ENCODE data around the gene NDUFV2. TPM values are rescaled to one million over a fixed set of nuclear protein-coding genes. Genes with fewer than 3 reads are reported as not detected.

Gene NDUFV2
- total RNA-seq, 1 donor from 2014 or later: 228 TPM

- H3K4me3 Mint-ChIP-seq: no peak overlapping the region
- Histone ChIP-seq H3K4me1 (peaks cover 66% of the 10 kb centered on the region), H3K9me3 (ENCODE audit: low read depth) (no peaks in the 10 kb centered on the region), H3K4me3 (peak overlapping the region; percentile 75), H3K27ac (no peak overlapping the region), H3K9ac (no peak overlapping the region), H2AFZ (replicated peaks) (no peak overlapping the region), H4K20me1 (ENCODE audit: low read depth) (peaks cover 88% of the 10 kb centered on the region), H3K79me2 (ENCODE audit: low read depth) (peaks cover 95% of the 10 kb centered on the region), H3K27me3 (no peaks in the 10 kb centered on the region), H3K36me3 (no peaks in the 10 kb centered on the region), H3K4me2 (peak overlapping the region; percentile 93), H3F3A (ENCODE audit: low read depth) (peaks cover 40% of the 10 kb centered on the region)
- H3K9me3 Mint-ChIP-seq: no peaks in the 10 kb centered on the region
- TF ChIP-seq EZH2 (IDR thresholded peaks at IDR 0.05): no peak
- TF ChIP-seq EZH2phosphoT487 (IDR thresholded peaks at IDR 0.05): peak; percentile 34
- peaks cover 8% of the 10 kb centered on the region for H3K36me3 Mint-ChIP-seq
- H3K27ac Mint-ChIP-seq: no peak overlapping the region
- DNase-seq (ENCODE audit: low spot score): peak; percentile 65
- peaks cover 63% of the 10 kb centered on the region for H3K4me1 Mint-ChIP-seq
- no peaks in the 10 kb centered on the region for H3K27me3 Mint-ChIP-seq (ENCODE audit: insufficient read depth, low read depth)
Observed at GRCh38 chr18:9106800-9107584, 4.5 kb downstream of the NDUFV2 start.

- no peak overlapping the region for H3K9ac ChIP-seq
- peak overlapping the region; percentile 42 for H3K27ac ChIP-seq
- no peaks in the 10 kb centered on the region for H3K9me3 ChIP-seq (ENCODE audit: low read depth)
- H3K27me3 ChIP-seq: no peaks in the 10 kb centered on the region
- H3K4me3 ChIP-seq: peak overlapping the region; percentile 20
- peaks cover 55% of the 10 kb centered on the region for H3K4me1 Mint-ChIP-seq
- no peak overlapping the region for H2AFZ ChIP-seq (replicated peaks)
- peaks cover 100% of the 10 kb centered on the region for H3K79me2 ChIP-seq (ENCODE audit: low read depth)
- peaks cover 35% of the 10 kb centered on the region for H3F3A ChIP-seq (ENCODE audit: low read depth)
- no peak for DNase-seq (ENCODE audit: low spot score)
- peaks cover 99% of the 10 kb centered on the region for H4K20me1 ChIP-seq (ENCODE audit: low read depth)
- H3K27me3 Mint-ChIP-seq (ENCODE audit: insufficient read depth, low read depth): no peaks in the 10 kb centered on the region
- TF ChIP-seq EZH2phosphoT487 (IDR thresholded peaks at IDR 0.05): no peak
- TF ChIP-seq CTCF (IDR thresholded peaks at IDR 0.05): no peak
- TF ChIP-seq EZH2 (IDR thresholded peaks at IDR 0.05): no peak
- peak overlapping the region; percentile 24 for H3K4me3 Mint-ChIP-seq
- peak overlapping the region; percentile 56 for H3K4me2 ChIP-seq
- no peaks in the 10 kb centered on the region for H3K36me3 ChIP-seq
- peaks cover 13% of the 10 kb centered on the region for H3K36me3 Mint-ChIP-seq
- no peak overlapping the region for H3K27ac Mint-ChIP-seq
- H3K4me1 ChIP-seq: peaks cover 64% of the 10 kb centered on the region
- H3K9me3 Mint-ChIP-seq: no peaks in the 10 kb centered on the region
Observed at GRCh38 chr18:9108911-9109310, 6.4 kb downstream of the NDUFV2 start.

- Histone ChIP-seq H3K4me2 (peak overlapping the region; percentile 56), H4K20me1 (ENCODE audit: low read depth) (peaks cover 99% of the 10 kb centered on the region), H2AFZ (replicated peaks) (no peak overlapping the region), H3K36me3 (no peaks in the 10 kb centered on the region), H3K9ac (no peak overlapping the region), H3K79me2 (ENCODE audit: low read depth) (peaks cover 100% of the 10 kb centered on the region), H3K9me3 (ENCODE audit: low read depth) (no peaks in the 10 kb centered on the region), H3K27me3 (no peaks in the 10 kb centered on the region), H3F3A (ENCODE audit: low read depth) (peaks cover 35% of the 10 kb centered on the region), H3K4me1 (peaks cover 58% of the 10 kb centered on the region), H3K4me3 (peak overlapping the region; percentile 20), H3K27ac (peak overlapping the region; percentile 42)
- no peak for DNase-seq (ENCODE audit: low spot score)
- Mint-ChIP-seq H3K27ac (peak overlapping the region; percentile 7), H3K4me1 (peaks cover 49% of the 10 kb centered on the region), H3K4me3 (no peak overlapping the region), H3K27me3 (ENCODE audit: insufficient read depth, low read depth) (no peaks in the 10 kb centered on the region), H3K36me3 (peaks cover 13% of the 10 kb centered on the region), H3K9me3 (no peaks in the 10 kb centered on the region)
- TF ChIP-seq CTCF (IDR thresholded peaks at IDR 0.05) (no peak), EZH2 (IDR thresholded peaks at IDR 0.05) (no peak), EZH2phosphoT487 (IDR thresholded peaks at IDR 0.05) (no peak)
Observed at GRCh38 chr18:9109523-9109922, 7.0 kb downstream of the NDUFV2 start.

Data from neural progenitor cell (in vitro differentiated cells).